ENCODE data around the gene SMG7. TPM values are rescaled to one million over a fixed set of nuclear protein-coding genes. Genes with fewer than 3 reads are reported as not detected.

SMG7 gene
- total RNA-seq, 2 experiments from 2014 or later: 45.0 to 185 TPM

- TF ChIP-seq EZH2phosphoT487 (IDR thresholded peaks at IDR 0.05; ENCODE audit: borderline replicate concordance, low read depth, low read length): no peak
- TF ChIP-seq, protein P1, sequence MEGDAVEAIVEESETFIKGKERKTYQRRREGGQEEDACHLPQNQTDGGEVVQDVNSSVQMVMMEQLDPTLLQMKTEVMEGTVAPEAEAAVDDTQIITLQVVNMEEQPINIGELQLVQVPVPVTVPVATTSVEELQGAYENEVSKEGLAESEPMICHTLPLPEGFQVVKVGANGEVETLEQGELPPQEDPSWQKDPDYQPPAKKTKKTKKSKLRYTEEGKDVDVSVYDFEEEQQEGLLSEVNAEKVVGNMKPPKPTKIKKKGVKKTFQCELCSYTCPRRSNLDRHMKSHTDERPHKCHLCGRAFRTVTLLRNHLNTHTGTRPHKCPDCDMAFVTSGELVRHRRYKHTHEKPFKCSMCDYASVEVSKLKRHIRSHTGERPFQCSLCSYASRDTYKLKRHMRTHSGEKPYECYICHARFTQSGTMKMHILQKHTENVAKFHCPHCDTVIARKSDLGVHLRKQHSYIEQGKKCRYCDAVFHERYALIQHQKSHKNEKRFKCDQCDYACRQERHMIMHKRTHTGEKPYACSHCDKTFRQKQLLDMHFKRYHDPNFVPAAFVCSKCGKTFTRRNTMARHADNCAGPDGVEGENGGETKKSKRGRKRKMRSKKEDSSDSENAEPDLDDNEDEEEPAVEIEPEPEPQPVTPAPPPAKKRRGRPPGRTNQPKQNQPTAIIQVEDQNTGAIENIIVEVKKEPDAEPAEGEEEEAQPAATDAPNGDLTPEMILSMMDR (conservative IDR thresholded peaks at IDR 0.05; ENCODE audit: low read length): no peak
- no peaks in the 10 kb centered on the region for H3K36me3 ChIP-seq (ENCODE audit: insufficient read depth, low read length)
- H3K9me3 ChIP-seq (ENCODE audit: low read length): no peaks in the 10 kb centered on the region
- intact Hi-C loops (cut with micrococcal nuclease; ENCODE audit: unreplicated experiment): no loop called here
- DNase-seq (ENCODE audit: low spot score): no peak
- ChIA-PET POLR2A (no interaction called here), CTCF (ENCODE audit: unreplicated experiment) (no interaction called here)
- no peaks in the 10 kb centered on the region for H3K9me2 ChIP-seq (ENCODE audit: insufficient read depth, low read length)
- no TSS peak for BruUV-seq (replicated peaks)
- H3K27ac ChIP-seq (ENCODE audit: low read depth, low read length, poor library complexity, severe bottlenecking): no peak overlapping the region
- H3K4me2 ChIP-seq (ENCODE audit: low read length): no peak overlapping the region
- no peaks in the 10 kb centered on the region for H3K79me2 ChIP-seq (ENCODE audit: insufficient read depth, low read depth, low read length)
- no peaks in the 10 kb centered on the region for H4K20me1 ChIP-seq (ENCODE audit: insufficient read depth, low read length)
- H2AFZ ChIP-seq (ENCODE audit: low read length): no peak overlapping the region
- H3K4me1 ChIP-seq (ENCODE audit: insufficient read depth, low read length, poor library complexity, severe bottlenecking): peaks cover 10% of the 10 kb centered on the region
- no peak overlapping the region for H3K4me3 ChIP-seq (ENCODE audit: low read depth, low read length, poor library complexity, severe bottlenecking)
These were observed 100.4 kb downstream of the SMG7 start for GRCh38 chr1:183572721-183573120.

DNA sequence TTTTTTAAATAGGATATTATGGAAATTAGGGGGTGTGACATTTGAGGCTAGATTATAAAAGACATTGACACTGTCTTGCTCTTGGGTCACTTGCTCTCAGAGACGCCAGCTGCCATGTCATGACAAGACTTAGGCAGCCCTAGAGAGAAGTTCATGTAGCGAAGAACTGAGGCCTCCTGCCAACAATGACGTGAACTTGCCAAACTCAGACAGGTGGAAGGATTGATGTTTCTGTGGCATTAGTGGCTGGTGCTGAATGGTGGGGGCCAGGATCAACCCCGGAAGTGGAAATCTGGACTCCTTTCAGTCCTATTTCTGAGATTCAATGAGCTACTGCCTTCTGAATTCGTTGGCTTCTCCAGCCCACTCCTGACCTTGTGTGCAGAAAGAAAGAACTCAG, 103.3 kb downstream of the SMG7 start:
- no peak for DNase-seq (ENCODE audit: low spot score)
- peaks cover 9% of the 10 kb centered on the region for H3K4me1 ChIP-seq (ENCODE audit: insufficient read depth, low read length, poor library complexity, severe bottlenecking)
- no peak overlapping the region for H3K4me2 ChIP-seq (ENCODE audit: low read length)
- no peak overlapping the region for H3K27ac ChIP-seq (ENCODE audit: low read depth, low read length, poor library complexity, severe bottlenecking)
- intact Hi-C loops (cut with micrococcal nuclease; ENCODE audit: unreplicated experiment): no loop called here
- no peaks in the 10 kb centered on the region for H3K9me2 ChIP-seq (ENCODE audit: insufficient read depth, low read length)
- no peaks in the 10 kb centered on the region for H3K9me3 ChIP-seq (ENCODE audit: low read length)
- POLR2A ChIA-PET: interaction anchor here (0.7 kb wide), 1 partner anchor 298 kb away, joined by 3 read pairs; no protein-coding TSS in a partner anchor
- no peaks in the 10 kb centered on the region for H3K36me3 ChIP-seq (ENCODE audit: insufficient read depth, low read length)
- TF ChIP-seq, protein P1 (conservative IDR thresholded peaks at IDR 0.05; ENCODE audit: low read length): no peak
- no peak for TF ChIP-seq EZH2phosphoT487 (IDR thresholded peaks at IDR 0.05; ENCODE audit: borderline replicate concordance, low read depth, low read length)
- H2AFZ ChIP-seq (ENCODE audit: low read length): no peak overlapping the region
- H3K4me3 ChIP-seq (ENCODE audit: low read depth, low read length, poor library complexity, severe bottlenecking): no peak overlapping the region
- BruUV-seq (replicated peaks): no TSS peak
- CTCF ChIA-PET (ENCODE audit: unreplicated experiment): no interaction called here
- no peaks in the 10 kb centered on the region for H4K20me1 ChIP-seq (ENCODE audit: insufficient read depth, low read length)
- no peaks in the 10 kb centered on the region for H3K79me2 ChIP-seq (ENCODE audit: insufficient read depth, low read depth, low read length)

DNA sequence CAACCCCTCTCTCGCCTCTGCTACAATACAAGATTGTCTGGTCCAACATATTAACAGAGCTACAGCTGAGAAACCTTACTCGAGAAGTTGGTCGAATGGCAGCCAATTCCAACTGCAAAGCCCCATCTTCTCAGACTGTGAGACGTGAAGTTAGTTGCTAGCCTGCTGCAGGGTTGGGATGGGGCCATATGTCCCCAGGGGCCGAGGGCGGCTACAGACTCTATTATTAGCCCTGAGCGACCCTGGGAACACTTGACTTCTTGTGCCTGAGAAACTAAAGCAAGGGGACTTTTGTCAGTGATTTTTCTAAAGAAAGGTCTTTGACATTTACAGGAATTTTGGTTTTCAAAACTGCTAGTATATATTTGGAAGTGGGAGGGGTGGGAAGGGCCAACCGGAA, 104.2 kb downstream of the SMG7 start:
- DNase-seq (ENCODE audit: low spot score): no peak
- Histone ChIP-seq H3K4me2 (ENCODE audit: low read length) (no peak overlapping the region), H4K20me1 (ENCODE audit: insufficient read depth, low read length) (no peaks in the 10 kb centered on the region), H3K27ac (ENCODE audit: low read depth, low read length, poor library complexity, severe bottlenecking) (no peak overlapping the region), H3K4me1 (ENCODE audit: insufficient read depth, low read length, poor library complexity, severe bottlenecking) (peaks cover 15% of the 10 kb centered on the region), H3K79me2 (ENCODE audit: insufficient read depth, low read depth, low read length) (no peaks in the 10 kb centered on the region), H3K9me3 (ENCODE audit: low read length) (no peaks in the 10 kb centered on the region), H3K9me2 (ENCODE audit: insufficient read depth, low read length) (no peaks in the 10 kb centered on the region), H3K36me3 (ENCODE audit: insufficient read depth, low read length) (no peaks in the 10 kb centered on the region), H2AFZ (ENCODE audit: low read length) (no peak overlapping the region), H3K4me3 (ENCODE audit: low read depth, low read length, poor library complexity, severe bottlenecking) (no peak overlapping the region)
- intact Hi-C loops (cut with micrococcal nuclease; ENCODE audit: unreplicated experiment): no loop called here
- no TSS peak for BruUV-seq (replicated peaks)
- POLR2A ChIA-PET: interaction anchor here (1.2 kb wide), 1 partner anchor 28 kb away, joined by 3 read pairs; no protein-coding TSS in a partner anchor
- CTCF ChIA-PET (ENCODE audit: unreplicated experiment): no interaction called here
- TF ChIP-seq, protein P1 (conservative IDR thresholded peaks at IDR 0.05; ENCODE audit: low read length): no peak
- TF ChIP-seq EZH2phosphoT487 (IDR thresholded peaks at IDR 0.05; ENCODE audit: borderline replicate concordance, low read depth, low read length): no peak
